Glomerular endothelial cell (primary cell): ENCODE results near the gene FOXO6. TPM values are rescaled to one million over a fixed set of nuclear protein-coding genes. Genes with fewer than 3 reads are reported as not detected.
A peak's percentile ranks its signal among the peaks of the same experiment; 100 is the strongest.

Experiments used
- DNase-seq: peaks from one replicate; pipeline ENCODE4 v3.0.0-alpha.2; 2011; ENCODE audit warnings: low read depth, low spot score; ENCODE audit errors: extremely low read depth
- total RNA-seq: library from RNA; depleted of rRNA; stranded (reverse); fragments of >200 nt; gene quantifications from 2 replicates; pipeline ENCODE4 v1.2.3, GENCODE V29; 2015

The FOXO6 gene
- not detected in 2 replicates for total RNA-seq

DNA sequence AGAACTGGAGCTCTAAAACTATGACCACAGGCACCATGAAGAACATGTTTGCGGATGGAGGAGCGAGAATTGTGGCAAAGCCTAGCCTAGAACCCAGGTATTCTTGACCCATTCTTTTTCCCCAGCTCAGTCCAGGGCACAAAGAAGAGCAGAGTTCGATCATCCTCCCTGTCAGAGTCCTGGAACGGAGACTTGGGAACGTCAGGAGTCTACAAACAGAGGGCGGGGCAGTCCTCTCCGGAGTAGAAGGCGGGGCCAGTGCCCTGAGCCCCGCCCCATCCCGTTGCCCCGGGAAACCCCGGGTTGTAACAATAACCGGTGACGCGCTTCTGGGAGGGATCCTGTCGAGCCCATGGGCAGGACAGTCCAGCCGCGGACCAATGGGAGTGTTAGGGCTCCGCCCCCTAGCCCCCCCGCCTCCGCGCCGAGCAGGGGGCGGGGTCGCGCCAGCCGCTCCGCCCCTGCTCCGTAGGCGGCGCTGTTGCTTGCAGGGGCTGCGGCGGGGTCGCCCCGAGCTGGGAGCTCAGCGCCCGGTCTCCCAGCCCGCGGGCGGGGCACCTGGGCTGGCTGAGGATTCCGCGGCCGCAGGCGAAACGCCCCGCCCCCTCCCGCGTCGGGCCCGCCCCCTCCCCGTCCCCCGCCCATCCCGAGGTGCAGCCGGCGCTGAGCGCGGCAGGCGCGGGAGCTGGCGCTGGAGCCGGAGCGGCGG is at the start of gene FOXO6:
Gene FOXO6 (plus strand): TSS at position 649 of the 709 bp plus-strand sequence.
- DNase-seq: peak; percentile 72

- DNase-seq: no peak
These were observed 48.1 kb upstream of the FOXO6 start for GRCh38 chr1:41312991-41313645.

DNA sequence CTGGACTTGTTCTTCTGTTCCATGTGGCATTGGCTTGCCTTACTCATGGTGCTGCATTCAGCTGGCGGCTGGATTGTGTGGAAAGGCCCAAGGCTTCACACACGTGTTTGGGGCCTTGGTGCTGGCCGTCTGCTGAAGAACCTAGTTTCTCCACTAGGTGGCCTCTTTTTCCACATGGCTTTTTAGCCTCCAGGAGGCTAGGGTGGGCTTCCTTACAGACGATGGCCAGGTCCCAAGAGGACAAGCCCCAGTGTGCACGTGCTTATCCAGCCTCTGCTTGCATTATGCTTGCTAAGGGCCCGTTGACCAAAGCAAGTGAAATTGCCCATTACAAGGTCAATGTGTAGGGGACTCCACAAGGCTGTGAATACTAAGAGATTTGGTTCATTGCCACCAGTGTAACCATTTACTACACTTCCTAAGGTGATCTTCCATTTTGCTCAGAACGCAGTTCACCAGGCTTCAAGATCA is 47.5 kb upstream of the FOXO6 start:
- no peak for DNase-seq

DNA sequence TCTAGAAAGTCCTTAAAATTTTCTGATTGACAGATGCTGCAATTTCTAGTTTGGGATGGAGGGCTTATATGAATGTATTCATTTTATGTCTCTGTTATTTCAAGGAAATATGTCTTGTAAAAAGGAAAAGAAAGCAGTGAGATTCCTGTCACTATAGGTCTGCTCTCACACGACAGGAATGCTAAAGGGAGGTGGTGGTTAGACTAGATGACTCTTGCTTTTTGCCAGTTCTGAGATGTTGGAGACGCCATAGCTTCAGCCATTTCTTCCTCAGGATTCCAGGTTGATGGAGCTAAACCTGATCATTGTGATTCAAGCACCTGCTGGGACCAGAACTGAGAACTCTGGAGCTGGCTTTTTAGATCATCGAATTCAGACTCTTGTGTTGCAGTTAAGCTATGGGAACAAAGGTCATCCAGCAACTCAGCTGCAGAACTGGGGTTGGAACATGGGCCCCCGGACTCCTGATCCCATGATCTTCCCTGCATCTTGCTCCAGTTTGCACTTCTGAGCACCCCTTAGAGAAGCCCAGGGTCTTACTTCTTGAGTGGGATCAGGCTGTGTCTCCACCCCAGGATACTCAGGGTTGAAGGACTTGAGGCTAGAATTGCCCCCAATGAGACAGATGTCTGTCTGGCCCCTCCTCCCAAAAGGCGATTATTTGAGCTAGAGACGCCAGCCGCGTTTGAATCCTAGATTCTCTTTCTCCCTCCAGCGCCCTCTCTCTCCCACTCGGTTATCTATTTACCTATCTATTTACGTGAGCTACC is 46.7 kb upstream of the FOXO6 start:
- DNase-seq: no peak

DNA sequence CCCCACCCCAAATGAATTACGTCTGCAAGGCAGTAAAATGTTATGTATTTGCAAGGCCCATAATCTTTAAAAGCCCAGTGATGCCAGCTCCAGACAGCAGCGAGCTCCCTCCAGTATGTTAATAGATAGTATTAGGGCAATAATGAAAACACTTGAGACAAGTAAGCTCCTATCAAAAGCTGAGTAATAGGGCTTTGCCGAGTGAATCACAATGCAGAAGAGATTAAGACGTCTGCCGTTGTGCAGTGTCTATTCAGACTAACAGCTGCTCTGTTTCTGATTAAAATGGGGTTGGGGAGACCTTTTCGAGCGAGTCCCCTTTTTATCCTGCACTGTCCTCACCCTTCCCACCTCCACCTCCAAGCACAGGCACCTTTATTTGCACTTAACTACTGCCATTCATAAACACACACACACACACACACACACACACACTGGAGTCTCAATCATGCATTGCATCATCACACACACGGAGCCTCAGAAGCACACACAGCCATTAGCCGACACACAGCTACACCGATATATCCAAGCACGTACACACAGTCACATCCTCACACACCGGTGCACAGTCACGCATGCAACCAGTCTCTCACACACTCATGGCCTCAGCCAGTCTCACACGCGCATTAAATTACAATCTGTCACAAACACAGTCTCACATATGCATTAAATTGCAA is 46.0 kb upstream of the FOXO6 start:
- DNase-seq: no peak

- DNase-seq: no peak
These were observed 45.4 kb upstream of the FOXO6 start for GRCh38 chr1:41315871-41316270.

- no peak for DNase-seq
These were observed 43.9 kb upstream of the FOXO6 start for GRCh38 chr1:41317361-41317760.

DNA sequence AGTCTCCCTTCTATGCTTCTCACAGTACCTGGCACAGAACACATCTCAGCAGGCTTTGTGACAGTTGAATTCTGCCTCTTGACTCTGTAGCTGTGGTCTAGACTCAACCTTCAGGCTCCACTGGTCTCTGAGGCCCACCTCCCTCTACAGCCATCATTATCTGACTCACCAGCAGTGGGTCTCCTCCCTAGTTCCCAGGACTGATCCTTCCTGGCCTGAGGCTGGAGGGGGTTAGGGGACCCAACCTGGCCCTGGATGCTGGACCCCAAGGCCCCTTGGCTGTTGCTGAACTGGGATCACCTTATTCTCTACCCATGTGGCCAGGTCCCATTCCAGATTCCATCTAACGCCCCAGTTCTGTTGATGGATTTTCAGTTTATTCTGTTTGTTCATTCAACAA is 43.1 kb upstream of the FOXO6 start:
- no peak for DNase-seq

DNA sequence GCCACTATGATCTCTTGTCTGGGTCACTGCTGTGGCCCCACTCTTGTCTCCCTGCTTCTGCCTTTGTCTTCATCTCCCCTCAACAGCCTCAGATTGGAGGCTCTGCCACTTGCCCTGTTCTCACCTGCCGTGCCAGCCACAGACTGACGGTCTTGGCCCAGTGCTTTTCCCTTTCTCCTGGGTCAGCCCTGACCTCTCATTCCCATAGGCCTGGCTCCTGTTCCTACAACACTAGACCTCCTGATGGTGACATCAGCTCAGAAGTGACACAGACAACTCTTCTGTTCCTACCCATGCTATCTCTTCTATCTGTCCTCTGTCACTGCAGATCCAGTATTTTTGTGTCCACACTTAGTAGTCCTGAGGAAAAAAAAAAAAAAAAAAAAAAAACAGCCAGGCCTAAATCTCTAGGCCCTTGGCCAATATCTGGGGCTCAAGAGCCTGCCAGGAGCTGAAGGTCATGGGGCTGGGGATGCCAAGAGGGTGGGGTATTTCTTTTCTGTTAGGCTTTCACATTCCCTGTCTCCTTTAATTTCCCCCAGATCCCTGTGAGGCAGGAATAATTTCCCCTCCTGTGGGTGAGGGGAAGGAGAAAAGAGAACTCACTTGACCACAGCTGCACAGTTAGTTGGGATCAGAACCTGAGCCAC is 42.0 kb upstream of the FOXO6 start:
- no peak for DNase-seq

GRCh38 chr1:41319807-41320711 is 41.2 kb upstream of the FOXO6 start:
- DNase-seq: no peak

- DNase-seq: no peak
These were observed 40.1 kb upstream of the FOXO6 start for GRCh38 chr1:41320895-41321676.

DNA sequence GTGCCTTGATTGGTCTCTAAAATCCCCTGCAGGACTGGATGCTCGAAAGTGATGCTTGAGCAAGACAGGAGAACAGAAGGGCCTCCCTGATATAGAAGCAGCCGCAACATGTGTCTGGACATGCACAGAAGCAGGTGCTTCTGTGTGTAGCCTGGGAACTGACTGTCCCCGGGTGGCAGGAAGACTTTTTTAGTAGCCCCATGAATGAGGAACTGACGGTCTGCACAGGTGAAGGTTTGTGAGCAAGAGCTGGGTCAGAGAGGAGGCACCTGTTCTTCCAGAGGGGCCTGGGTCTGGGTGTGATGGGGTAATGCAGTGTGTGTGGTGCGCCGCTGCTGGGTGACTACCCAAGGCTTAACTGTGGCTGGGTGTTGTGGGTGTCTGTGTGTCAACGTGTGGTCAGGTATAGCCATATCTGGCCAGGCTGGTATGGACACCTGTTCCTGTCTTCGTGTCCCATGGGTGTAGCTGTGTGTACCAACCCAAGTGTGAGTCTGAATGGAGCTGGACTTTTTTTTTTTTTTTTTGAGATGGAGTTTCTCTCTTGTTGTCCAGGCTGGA is 39.1 kb upstream of the FOXO6 start:
- no peak for DNase-seq

- no peak for DNase-seq
These were observed 38.4 kb upstream of the FOXO6 start for GRCh38 chr1:41322835-41323234.

DNA sequence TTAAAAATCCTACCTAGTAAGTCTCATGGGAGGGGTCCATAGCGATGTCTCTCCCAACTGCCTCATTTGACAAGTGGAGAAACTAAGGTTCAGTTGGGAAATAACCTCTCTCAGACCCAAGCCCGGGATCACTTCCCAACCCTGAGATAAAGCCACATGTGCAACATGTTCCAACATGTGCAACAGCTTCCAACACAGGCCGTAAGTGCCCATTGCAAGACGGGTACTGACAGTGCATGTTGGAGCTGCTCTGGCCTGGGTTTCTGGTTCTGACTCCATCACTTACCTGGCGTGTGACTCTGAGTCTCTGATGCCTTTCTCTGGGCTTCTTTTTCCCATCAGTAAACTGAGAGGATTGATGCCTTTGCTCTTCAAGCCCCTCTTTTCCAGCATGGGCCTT is 38.0 kb upstream of the FOXO6 start:
- DNase-seq: no peak

DNA sequence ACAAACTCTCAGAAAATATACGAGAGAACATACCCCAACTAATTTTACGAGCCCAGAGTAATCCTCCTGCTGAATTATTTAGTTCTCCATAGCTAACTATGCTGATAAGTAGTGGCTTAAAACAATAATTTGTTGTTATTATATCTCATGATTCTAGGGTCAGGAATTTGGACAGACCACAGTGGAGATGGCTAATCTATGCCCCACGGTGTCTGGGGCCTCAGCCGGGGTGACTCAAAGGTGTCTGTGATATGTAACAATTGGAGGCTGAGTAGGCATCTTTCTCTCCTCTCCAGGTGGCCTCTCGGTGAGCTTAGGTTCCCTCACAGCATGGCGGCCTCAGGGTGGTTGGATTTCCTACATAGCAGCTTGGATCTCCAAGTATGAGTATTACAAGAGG is 35.4 kb upstream of the FOXO6 start:
- no peak for DNase-seq

GRCh38 chr1:41327383-41327999 is 33.7 kb upstream of the FOXO6 start:
- DNase-seq: no peak

- no peak for DNase-seq
These were observed 33.1 kb upstream of the FOXO6 start for GRCh38 chr1:41328001-41328615.
